ENCODE data around the gene ELF5.

Gene ELF5

GRCh38 chr11:34448223-34448994 lies 65.2 kb downstream of the ELF5 start:
- DNase-seq = no peak

- no peak for DNase-seq
Measured at GRCh38 chr11:34447044-34447443, 66.5 kb downstream of the ELF5 start.

- no peak for DNase-seq
Measured at GRCh38 chr11:34446386-34446785, 67.2 kb downstream of the ELF5 start.

GRCh38 chr11:34445956-34446355 lies 67.6 kb downstream of the ELF5 start:
- no peak for DNase-seq

- DNase-seq = no peak
Measured at GRCh38 chr11:34444428-34444827, 69.2 kb downstream of the ELF5 start.

- no peak for DNase-seq
Measured at GRCh38 chr11:34443136-34443535, 70.5 kb downstream of the ELF5 start.

- no peak for DNase-seq
Measured at GRCh38 chr11:34441814-34442213, 71.8 kb downstream of the ELF5 start.

GRCh38 chr11:34439610-34440198 lies 73.9 kb downstream of the ELF5 start:
- peak; percentile 14 for DNase-seq

GRCh38 chr11:34438529-34439507 lies 74.8 kb downstream of the ELF5 start, which contains the start of gene CAT:
Gene CAT, plus strand, starts transcription at chr11:34438934. Its CDS starts 80 bp downstream, at chr11:34439014.
- DNase-seq = peak; percentile 97

- DNase-seq = no peak
Measured at GRCh38 chr11:34437224-34438125, 76.1 kb downstream of the ELF5 start.

- DNase-seq = no peak
Measured at GRCh38 chr11:34433899-34434298, 79.7 kb downstream of the ELF5 start.

GRCh38 chr11:34432822-34433221 lies 80.8 kb downstream of the ELF5 start:
- no peak for DNase-seq

GRCh38 chr11:34431979-34432378 lies 81.6 kb downstream of the ELF5 start:
- no peak for DNase-seq

Measured in NCI-H82 (cell line).